HL-60 (cell line): ENCODE data around the gene GSX2.
A peak's percentile ranks its signal among the peaks of the same experiment; 100 is the strongest.
"Not testable (repeated sequence)": the region's sequence is repeated elsewhere in the genome, so short reads cannot be mapped to it uniquely, and the experiment has no call there.

Source experiments
- DNase-seq, 2 experiments: peaks; one replicate each; pipeline ENCODE4 v3.0.0-alpha.2; 2010 to 2020; ENCODE audit warnings: low read depth in 1 of 2, low spot score in 1 of 2
- H3K27ac ChIP-seq: fragments of 250-450 bp; sonication (Bioruptor Pico); replicated peaks from 2 replicates; pipeline ENCODE4 v1.5.1; 2020; ENCODE audit warnings: mild to moderate bottlenecking, moderate library complexity
- H3K27me3 ChIP-seq: fragments of 250-450 bp; sonication (Bioruptor Pico); 2 replicates; pipeline ENCODE4 v1.5.1; 2021; ENCODE audit warnings: mild to moderate bottlenecking, moderate library complexity; ENCODE audit not compliant: insufficient read depth, poor library complexity, severe bottlenecking
- H3K4me3 ChIP-seq: replicated peaks from 2 replicates; pipeline ENCODE4 v1.5.1; 2011; ENCODE audit warnings: mild to moderate bottlenecking, control low read depth, low read length; ENCODE audit not compliant: insufficient read depth
- CTCF ChIP-seq: IDR thresholded peaks from one replicate; pipeline ENCODE4 v1.5.1; 2011; ENCODE audit warnings: low read length, control low read depth, inconsistent platforms; ENCODE audit not compliant: insufficient read depth
- GABPA ChIP-seq: IDR thresholded peaks from 2 replicates; pipeline ENCODE4 v1.6.1; 2012; ENCODE audit warnings: low read depth
- POLR2AphosphoS5 ChIP-seq: IDR thresholded peaks from 2 replicates; pipeline ENCODE4 v1.6.1; 2012; ENCODE audit warnings: low read depth
- REST ChIP-seq: IDR thresholded peaks from 2 replicates; pipeline ENCODE4 v1.6.1; 2012; ENCODE audit warnings: low read depth; ENCODE audit not compliant: insufficient replicate concordance
- SPI1 ChIP-seq: IDR thresholded peaks from 2 replicates; pipeline ENCODE4 v1.6.1; 2012; ENCODE audit warnings: low read depth, mild to moderate bottlenecking, borderline replicate concordance
- long read RNA-seq: library from polyadenylated mRNA; unstranded; transcript quantifications from one replicate; pipeline ENCODE4 v2.0.0, GENCODE V29; 2020

Gene GSX2
- long read RNA-seq: 0 reads

GRCh38 chr4:54099748-54100574 is at the start of gene GSX2:
Gene GSX2, plus strand, starts transcription at chr4:54100163. Its CDS starts 182 bp downstream, at chr4:54100345.
- DNase-seq: no peak
- TF ChIP-seq CTCF: no peak
- TF ChIP-seq SPI1: no peak
- TF ChIP-seq REST: no peak
- no peak for TF ChIP-seq POLR2AphosphoS5
- no peak for TF ChIP-seq GABPA
- H3K4me3 ChIP-seq: peak within 1 kb of the TSS; percentile 17; the same call in 1 of the 2 replicates
- peaks cover 88% of the 10 kb centered on the region for H3K27me3 ChIP-seq
- H3K27ac ChIP-seq: no peak within 1 kb of the TSS

GRCh38 chr4:54050214-54050904 is 49.6 kb upstream of the GSX2 start:
- H3K27me3 ChIP-seq: no peaks in the 10 kb centered on the region
- no peak overlapping the region for H3K27ac ChIP-seq
- no peak overlapping the region for H3K4me3 ChIP-seq
- no peak for DNase-seq
- TF ChIP-seq CTCF (no peak), SPI1 (no peak), POLR2AphosphoS5 (no peak), GABPA (no peak), REST (no peak)

- not testable (repeated sequence) for DNase-seq, H3K27ac ChIP-seq, H3K27me3 ChIP-seq
Measured at GRCh38 chr4:54053322-54053721, 46.6 kb upstream of the GSX2 start.

GRCh38 chr4:54054501-54054900 is 45.5 kb upstream of the GSX2 start:
- TF ChIP-seq REST (no peak), POLR2AphosphoS5 (no peak), SPI1 (no peak), GABPA (no peak), CTCF (no peak)
- no peak overlapping the region for H3K4me3 ChIP-seq
- no peak for DNase-seq
- H3K27me3 ChIP-seq: no peaks in the 10 kb centered on the region
- H3K27ac ChIP-seq: no peak overlapping the region

More at GRCh38 chr4:54053322-54053721, 46.6 kb upstream of the GSX2 start:
- not testable (repeated sequence) for H3K4me3 ChIP-seq
